ENCODE data around the gene M1AP. TPM values are rescaled to one million over a fixed set of nuclear protein-coding genes. Genes with fewer than 3 reads are reported as not detected.

M1AP gene
- total and polyA plus RNA-seq, 4 experiments from 2014 or later = 0.47 TPM; not detected in 3

DNA sequence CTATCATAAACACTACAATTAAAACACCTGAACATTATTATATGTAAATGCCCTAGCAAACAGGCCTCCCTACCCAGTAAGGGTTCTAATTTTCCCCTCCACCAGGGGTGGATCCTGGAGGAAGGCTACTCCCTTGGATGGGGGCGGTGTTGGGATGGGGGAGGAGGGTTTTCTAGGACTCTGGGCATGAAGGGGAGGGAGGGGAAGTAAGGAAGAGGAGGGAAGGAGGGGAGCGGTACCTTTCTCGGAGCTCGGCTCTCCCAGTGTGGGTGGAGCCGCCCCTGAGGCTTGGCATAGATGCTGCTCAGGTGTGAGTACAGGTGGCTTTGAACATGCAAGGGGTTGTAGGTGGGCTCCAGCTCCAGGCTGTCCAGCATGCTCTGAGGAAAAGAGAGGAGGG lies 88.2 kb downstream of the M1AP start:
- Mint-ChIP-seq H3K27me3 (peaks cover 7 to 20% of the 10 kb centered on the region in 2 donors), H3K4me1 (peaks cover 5 to 21% (median 13%) of the 10 kb centered on the region in 4 donors), H3K9me3 (no peaks in the 10 kb centered on the region), H3K27ac (peak overlapping the region in 2 of 7 donors; percentile 45 to 77), H3K36me3 (peaks cover 0 to 15% of the 10 kb centered on the region in 2 donors), H3K4me3 (no peak overlapping the region)
- Histone ChIP-seq H3K4me3 (ENCODE audit: low read length in 2 of 2) (no peak overlapping the region), H3K9me3 (ENCODE audit: control insufficient read depth in 1 of 2, low read length in 2 of 2) (no peaks in the 10 kb centered on the region), H3K27ac (ENCODE audit: low read depth, low read length) (no peak overlapping the region), H3K4me1 (ENCODE audit: insufficient read depth, low read length) (peaks cover 10% of the 10 kb centered on the region), H3K27me3 (ENCODE audit: insufficient read depth, low read length) (no peaks in the 10 kb centered on the region), H3K36me3 (ENCODE audit: insufficient read depth, low read length) (no peaks in the 10 kb centered on the region)
- ChIA-PET CTCF (ENCODE audit: partially characterized antibody) (no interaction called here), POLR2A (ENCODE audit: partially characterized antibody) (interaction anchor here (0.6 to 1.0 kb wide), 3 partner anchors 12 to 62 kb away, joined by 3 read pairs; no protein-coding TSS in a partner anchor)
- intact Hi-C loops (cut with micrococcal nuclease) = loop anchor here (10.0 kb wide), 1 partner anchor 165 kb away; no protein-coding TSS in a partner anchor
- no peak for DNase-seq

DNA sequence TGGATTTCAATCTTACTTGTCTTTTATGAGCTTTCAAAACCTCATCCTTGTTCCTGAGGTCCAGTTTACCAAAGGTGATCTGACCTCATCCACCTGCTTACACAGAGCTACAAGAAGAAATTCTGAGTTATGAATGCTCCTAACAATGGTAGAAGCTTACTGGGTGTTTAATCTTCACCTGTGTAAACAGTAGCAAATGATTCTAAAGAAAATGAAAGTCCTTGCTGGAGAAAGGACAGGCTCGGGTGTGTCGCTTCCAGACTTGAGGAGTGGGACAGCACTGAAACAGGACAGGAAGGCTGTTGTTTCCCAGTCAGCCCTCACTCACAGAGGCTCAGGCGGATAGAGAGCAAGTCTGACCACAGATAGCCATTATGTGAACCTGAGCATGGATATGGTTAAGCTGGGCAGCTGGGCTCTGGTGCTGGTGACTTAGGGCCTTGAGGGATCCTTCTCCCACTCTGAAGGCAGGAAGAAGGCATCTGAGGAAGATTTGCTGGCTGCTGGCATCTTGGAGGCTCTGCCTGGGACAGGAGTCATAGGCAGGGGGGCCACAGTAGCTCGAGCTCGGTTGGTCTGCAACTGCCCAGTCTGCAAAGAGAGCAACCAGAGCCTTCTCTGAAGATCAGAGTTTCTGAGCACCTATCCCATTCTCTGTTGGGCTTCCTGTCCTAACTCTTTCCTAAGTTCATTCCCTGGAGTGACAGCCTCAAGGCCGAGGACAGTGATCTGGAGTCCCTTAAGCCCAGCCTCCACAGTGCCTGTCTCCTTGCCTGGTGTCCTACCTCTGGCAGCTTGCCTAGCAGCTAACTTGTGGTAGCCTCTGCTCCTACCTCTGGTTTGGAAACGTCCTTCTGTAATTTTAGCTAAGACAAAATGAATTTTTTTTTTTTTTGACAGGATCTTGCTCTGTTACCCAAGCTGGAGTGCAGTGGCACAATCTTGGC lies 89.6 kb downstream of the M1AP start:
- no peak overlapping the region for H3K4me3 Mint-ChIP-seq
- DNase-seq = no peak
- H3K36me3 Mint-ChIP-seq = peaks cover 0 to 20% of the 10 kb centered on the region in 2 donors
- H3K27ac Mint-ChIP-seq = peak overlapping the region in 3 of 7 donors; percentile 23 to 45 (median 43)
- CTCF ChIA-PET (ENCODE audit: partially characterized antibody) = interaction anchor here (0.6 to 1.3 kb wide), 2 partner anchors 58 to 644 kb away, joined by 3 read pairs; no protein-coding TSS in a partner anchor
- intact Hi-C loops (cut with micrococcal nuclease) = loop anchor here (10.0 kb wide), 1 partner anchor 164 kb away; no protein-coding TSS in a partner anchor
- POLR2A ChIA-PET (ENCODE audit: partially characterized antibody) = interaction anchor here (0.6 to 1.5 kb wide), 4 partner anchors 13 to 100 kb away, joined by 3 to 4 read pairs (median 4); partner anchors contain the start of genes CCDC142, TTC31 and WBP1
- no peaks in the 10 kb centered on the region for H3K36me3 ChIP-seq (ENCODE audit: insufficient read depth, low read length)
- peaks cover 5 to 24% (median 15%) of the 10 kb centered on the region in 4 donors for H3K4me1 Mint-ChIP-seq
- H3K9me3 Mint-ChIP-seq = peaks cover 0 to 2% (median 0%) of the 10 kb centered on the region in 8 donors
- H3K9me3 ChIP-seq (ENCODE audit: control insufficient read depth in 1 of 2, low read length in 2 of 2) = no peaks in the 10 kb centered on the region
- no peaks in the 10 kb centered on the region for H3K27me3 ChIP-seq (ENCODE audit: insufficient read depth, low read length)
- peaks cover 14% of the 10 kb centered on the region for H3K4me1 ChIP-seq (ENCODE audit: insufficient read depth, low read length)
- H3K27me3 Mint-ChIP-seq = peaks cover 7 to 11% of the 10 kb centered on the region in 2 donors
- H3K4me3 ChIP-seq (ENCODE audit: low read length in 2 of 2) = no peak overlapping the region
- H3K27ac ChIP-seq (ENCODE audit: low read depth, low read length) = no peak overlapping the region

DNA sequence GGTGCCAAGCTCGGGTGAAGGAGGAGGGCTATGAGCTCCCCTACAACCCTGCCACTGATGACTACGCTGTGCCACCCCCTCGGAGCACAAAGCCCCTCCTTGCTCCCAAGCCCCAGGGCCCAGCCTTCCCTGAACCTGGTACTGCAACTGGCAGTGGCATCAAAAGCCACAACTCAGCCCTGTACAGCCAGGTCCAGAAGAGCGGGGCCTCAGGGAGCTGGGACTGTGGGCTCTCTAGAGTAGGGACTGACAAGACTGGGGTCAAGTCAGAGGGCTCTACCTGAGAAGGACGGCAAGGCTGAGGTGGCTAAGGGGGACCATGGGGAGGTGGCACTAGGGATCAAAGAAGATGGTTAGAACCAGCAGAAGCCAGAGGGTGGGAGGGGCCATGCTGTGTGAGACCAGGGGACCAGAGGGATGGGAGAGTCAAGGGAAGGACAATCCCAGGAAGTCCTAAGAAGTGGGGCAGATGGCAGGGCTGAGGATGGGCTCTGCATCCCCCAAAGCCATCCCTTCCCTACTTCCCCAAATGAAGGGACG lies 91.2 kb downstream of the M1AP start:
- peaks cover 5 to 10% of the 10 kb centered on the region in 2 donors for H3K27me3 Mint-ChIP-seq
- Histone ChIP-seq H3K27ac (ENCODE audit: low read depth, low read length) (no peak overlapping the region), H3K27me3 (ENCODE audit: insufficient read depth, low read length) (no peaks in the 10 kb centered on the region), H3K36me3 (ENCODE audit: insufficient read depth, low read length) (no peaks in the 10 kb centered on the region), H3K4me3 (ENCODE audit: low read length in 2 of 2) (no peak overlapping the region), H3K9me3 (ENCODE audit: control insufficient read depth in 1 of 2, low read length in 2 of 2) (no peaks in the 10 kb centered on the region), H3K4me1 (ENCODE audit: insufficient read depth, low read length) (peaks cover 16% of the 10 kb centered on the region)
- peaks cover 0 to 2% (median 0%) of the 10 kb centered on the region in 8 donors for H3K9me3 Mint-ChIP-seq
- ChIA-PET CTCF (ENCODE audit: partially characterized antibody) (no interaction called here), POLR2A (ENCODE audit: partially characterized antibody) (interaction anchor here (0.9 to 2.2 kb wide), 2 partner anchors 10 to 84 kb away, joined by 3 to 5 read pairs; partner anchors contain the start of gene MRPL53)
- H3K4me1 Mint-ChIP-seq = peaks cover 7 to 31% (median 19%) of the 10 kb centered on the region in 4 donors
- H3K36me3 Mint-ChIP-seq = peaks cover 0 to 20% of the 10 kb centered on the region in 2 donors
- intact Hi-C loops (cut with micrococcal nuclease) = loop anchor here (10.0 kb wide), 1 partner anchor 162 kb away; no protein-coding TSS in a partner anchor
- peak overlapping the region in 4 of 7 donors; percentile 32 to 80 (median 60) for H3K27ac Mint-ChIP-seq
- DNase-seq = no peak
- H3K4me3 Mint-ChIP-seq = peak overlapping the region in 2 of 8 donors; percentile 61 to 98

DNA sequence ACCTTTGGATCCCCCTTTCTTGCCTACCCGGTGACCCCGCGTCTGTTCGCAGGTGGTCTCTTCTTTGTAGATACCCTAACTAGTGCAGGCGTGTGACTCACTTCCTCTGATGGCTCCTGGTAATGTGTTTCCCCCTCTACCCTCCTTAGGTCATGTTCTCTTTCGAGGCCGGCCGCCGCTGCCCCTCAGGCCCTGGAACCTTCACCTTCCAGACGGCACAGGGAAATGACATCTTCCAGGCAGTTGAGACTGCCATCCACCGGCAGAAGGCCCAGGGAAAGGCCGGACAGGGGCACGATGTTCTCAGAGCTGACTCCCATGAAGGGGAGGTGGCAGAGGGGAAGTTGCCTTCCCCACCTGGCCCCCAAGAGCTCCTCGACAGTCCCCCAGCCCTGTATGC lies 92.0 kb downstream of the M1AP start:
- peaks cover 16% of the 10 kb centered on the region for H3K4me1 ChIP-seq (ENCODE audit: insufficient read depth, low read length)
- intact Hi-C loops (cut with micrococcal nuclease) = loop anchor here (10.0 kb wide), 1 partner anchor 161 kb away; no protein-coding TSS in a partner anchor
- ChIA-PET POLR2A (ENCODE audit: partially characterized antibody) (interaction anchor here (1.2 to 2.2 kb wide), 2 partner anchors 11 to 22 kb away, joined by 3 to 5 read pairs; no protein-coding TSS in a partner anchor), CTCF (ENCODE audit: partially characterized antibody) (no interaction called here)
- peaks cover 7 to 31% (median 19%) of the 10 kb centered on the region in 4 donors for H3K4me1 Mint-ChIP-seq
- H3K4me3 Mint-ChIP-seq = peak overlapping the region; percentile 31 to 98 (median 94)
- no peak overlapping the region for H3K27ac ChIP-seq (ENCODE audit: low read depth, low read length)
- DNase-seq = no peak
- H3K27me3 Mint-ChIP-seq = peaks cover under 1 to 16% of the 10 kb centered on the region in 2 donors
- H3K4me3 ChIP-seq (ENCODE audit: low read length in 2 of 2) = no peak overlapping the region
- peaks cover 0 to 2% (median 0%) of the 10 kb centered on the region in 8 donors for H3K9me3 Mint-ChIP-seq
- no peaks in the 10 kb centered on the region for H3K36me3 ChIP-seq (ENCODE audit: insufficient read depth, low read length)
- no peaks in the 10 kb centered on the region for H3K9me3 ChIP-seq (ENCODE audit: control insufficient read depth in 1 of 2, low read length in 2 of 2)
- no peaks in the 10 kb centered on the region for H3K27me3 ChIP-seq (ENCODE audit: insufficient read depth, low read length)
- peak overlapping the region in 5 of 7 donors; percentile 47 to 85 (median 73) for H3K27ac Mint-ChIP-seq
- H3K36me3 Mint-ChIP-seq = peaks cover 0 to 20% of the 10 kb centered on the region in 2 donors

DNA sequence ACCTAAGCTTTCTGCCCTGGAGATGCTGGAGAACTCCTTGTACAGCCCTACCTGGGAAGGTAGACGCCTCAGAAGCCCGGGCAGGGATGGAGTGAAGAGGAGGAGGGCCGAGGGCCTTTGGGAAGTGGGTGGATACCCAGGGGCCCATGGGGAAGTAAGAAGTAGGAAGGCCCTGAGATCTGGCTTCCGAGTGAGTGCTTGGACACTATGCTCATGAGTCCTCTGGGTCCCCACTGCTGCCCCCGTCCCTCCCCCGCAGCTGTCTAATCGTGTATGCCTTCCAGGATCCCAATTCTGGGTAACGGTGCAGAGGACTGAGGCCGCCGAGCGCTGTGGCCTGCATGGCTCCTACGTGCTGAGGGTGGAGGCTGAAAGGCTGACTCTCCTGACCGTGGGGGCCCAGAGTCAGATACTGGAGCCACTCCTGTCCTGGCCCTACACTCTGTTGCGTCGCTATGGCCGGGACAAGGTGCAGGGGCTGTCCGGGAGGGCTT lies 92.5 kb downstream of the M1AP start:
- Histone ChIP-seq H3K36me3 (ENCODE audit: insufficient read depth, low read length) (no peaks in the 10 kb centered on the region), H3K4me3 (ENCODE audit: low read length in 2 of 2) (peak overlapping the region; percentile 84 to 99), H3K4me1 (ENCODE audit: insufficient read depth, low read length) (peaks cover 16% of the 10 kb centered on the region), H3K27ac (ENCODE audit: low read depth, low read length) (peak overlapping the region; percentile 64), H3K9me3 (ENCODE audit: control insufficient read depth in 1 of 2, low read length in 2 of 2) (no peaks in the 10 kb centered on the region), H3K27me3 (ENCODE audit: insufficient read depth, low read length) (no peaks in the 10 kb centered on the region)
- peaks cover 0 to 18% of the 10 kb centered on the region in 2 donors for H3K27me3 Mint-ChIP-seq
- no peak for DNase-seq
- H3K36me3 Mint-ChIP-seq = peaks cover 0 to 20% of the 10 kb centered on the region in 2 donors
- peak overlapping the region; percentile 2 to 98 (median 91) for H3K27ac Mint-ChIP-seq
- peaks cover 0 to 2% (median 0%) of the 10 kb centered on the region in 8 donors for H3K9me3 Mint-ChIP-seq
- intact Hi-C loops (cut with micrococcal nuclease) = loop anchor here (1.0 to 10.0 kb wide), 3 partner anchors 48 to 161 kb away; partner anchors contain the start of genes CCDC142, PCGF1 and TTC31
- H3K4me1 Mint-ChIP-seq = peaks cover 7 to 32% (median 19%) of the 10 kb centered on the region in 4 donors
- CTCF ChIA-PET (ENCODE audit: partially characterized antibody) = interaction anchor here (0.8 to 0.9 kb wide), 2 partner anchors 12 to 32 kb away, joined by 4 read pairs; no protein-coding TSS in a partner anchor
- peak overlapping the region; percentile 94 to 98 (median 96) for H3K4me3 Mint-ChIP-seq
- POLR2A ChIA-PET (ENCODE audit: partially characterized antibody) = interaction anchor here (0.6 to 2.2 kb wide), 5 partner anchors 12 to 73 kb away, joined by 3 to 5 read pairs (median 3); partner anchors contain the start of genes AUP1, CCDC142, HTRA2 and TTC31

DNA sequence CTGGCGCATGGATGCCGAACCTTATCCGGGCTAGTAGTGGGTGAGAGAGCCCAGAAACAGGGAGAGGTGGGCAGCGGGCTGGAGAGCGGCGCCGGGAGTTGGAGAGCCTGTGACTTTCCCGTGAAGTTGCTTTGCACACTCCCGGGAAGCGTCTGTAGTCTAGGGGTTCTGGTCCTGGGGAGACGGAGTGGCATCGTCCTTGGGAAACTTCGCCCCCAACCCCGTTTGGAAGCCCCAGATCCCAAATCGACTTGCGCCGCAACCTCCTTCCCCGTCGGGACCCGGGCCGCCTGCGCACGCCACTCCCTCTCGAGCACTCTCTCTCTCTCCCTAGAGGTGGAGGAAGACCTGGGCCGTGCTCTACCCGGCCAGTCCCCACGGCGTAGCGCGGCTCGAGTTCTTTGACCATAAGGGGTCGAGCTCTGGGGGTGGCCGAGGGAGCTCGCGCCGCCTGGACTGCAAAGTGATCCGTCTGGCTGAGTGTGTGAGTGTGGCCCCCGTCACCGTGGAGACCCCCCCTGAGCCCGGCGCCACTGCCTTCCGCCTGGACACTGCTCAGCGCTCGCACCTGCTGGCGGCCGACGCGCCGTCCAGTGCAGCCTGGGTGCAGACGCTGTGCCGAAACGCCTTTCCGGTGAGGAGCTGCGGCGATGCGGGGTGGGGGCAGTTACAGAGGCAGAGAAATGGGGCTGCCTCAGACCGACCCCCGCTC lies 93.2 kb downstream of the M1AP start:
- ChIA-PET POLR2A (ENCODE audit: partially characterized antibody) (interaction anchor here (0.6 to 2.2 kb wide), 6 partner anchors 12 to 163 kb away, joined by 3 to 5 read pairs (median 4); partner anchors contain the start of genes AUP1, CCDC142, HTRA2 and TTC31), CTCF (ENCODE audit: partially characterized antibody) (interaction anchor here (0.8 to 0.9 kb wide), 2 partner anchors 12 to 32 kb away, joined by 4 read pairs; no protein-coding TSS in a partner anchor)
- Mint-ChIP-seq H3K9me3 (peaks cover 0 to 2% (median 0%) of the 10 kb centered on the region in 8 donors), H3K36me3 (peaks cover 0 to 20% of the 10 kb centered on the region in 2 donors), H3K4me1 (peaks cover 7 to 30% (median 19%) of the 10 kb centered on the region in 4 donors), H3K4me3 (peak overlapping the region; percentile 94 to 98 (median 96)), H3K27ac (peak overlapping the region; percentile 73 to 98 (median 93)), H3K27me3 (peaks cover 6 to 20% of the 10 kb centered on the region in 2 donors)
- DNase-seq = peak in 4 of 5 donors; percentile 32 to 48 (median 46)
- no peaks in the 10 kb centered on the region for H3K9me3 ChIP-seq (ENCODE audit: control insufficient read depth in 1 of 2, low read length in 2 of 2)
- H3K36me3 ChIP-seq (ENCODE audit: insufficient read depth, low read length) = no peaks in the 10 kb centered on the region
- intact Hi-C loops (cut with micrococcal nuclease) = loop anchor here (1.0 to 10.0 kb wide), 4 partner anchors 26 to 160 kb away; partner anchors contain the start of genes AUP1, CCDC142, HTRA2 and PCGF1
- H3K4me1 ChIP-seq (ENCODE audit: insufficient read depth, low read length) = peaks cover 16% of the 10 kb centered on the region
- peaks cover 7% of the 10 kb centered on the region for H3K27me3 ChIP-seq (ENCODE audit: insufficient read depth, low read length)
- H3K4me3 ChIP-seq (ENCODE audit: low read length in 2 of 2) = peak overlapping the region; percentile 84 to 99
- peak overlapping the region; percentile 64 for H3K27ac ChIP-seq (ENCODE audit: low read depth, low read length)
